ENCODE results near the gene RBP2. TPM values are rescaled to one million over a fixed set of nuclear protein-coding genes. Genes with fewer than 3 reads are reported as not detected.
"Not testable (repeated sequence)": the region's sequence is repeated elsewhere in the genome, so short reads cannot be mapped to it uniquely, and the experiment has no call there.

Gene RBP2
- polyA plus RNA-seq, 2 of the 4 experiments (the other 2 are of a cell fraction) = not detected

- ATAC-seq (no peak), FAIRE-seq (no peak), DNase-seq (ENCODE audit: low read depth in 1 of 2, low spot score in 1 of 2) (no peak)
- Histone ChIP-seq H3K4me3 (no peak overlapping the region), H3K4me1 (no peaks in the 10 kb centered on the region), H3K27ac (no peak overlapping the region), H3K9me3 (peaks cover 11% of the 10 kb centered on the region; the same call in 1 of the 3 replicates), H3K4me2 (no peak overlapping the region)
- TF ChIP-seq RCOR1 (IDR thresholded peaks at IDR 0.05; ENCODE audit: low read depth, low read length) (no peak), NFE2L2 (conservative IDR thresholded peaks at IDR 0.05; ENCODE audit: low read length) (no peak), GATA3 (IDR thresholded peaks at IDR 0.05; ENCODE audit: borderline replicate concordance) (no peak), USF2 (IDR thresholded peaks at IDR 0.05) (no peak), KDM5A (IDR thresholded peaks at IDR 0.05) (no peak), MAX (IDR thresholded peaks at IDR 0.05) (no peak), EHMT2 (IDR thresholded peaks at IDR 0.05; ENCODE audit: low read depth) (no peak), CHD2 (IDR thresholded peaks at IDR 0.05; ENCODE audit: low read length, partially characterized antibody) (no peak), CBX8 (IDR thresholded peaks at IDR 0.05) (no peak), CTCF (IDR thresholded peaks at IDR 0.05) (no peak), ESRRA (IDR thresholded peaks at IDR 0.05; ENCODE audit: borderline replicate concordance, low read length) (no peak), SMC3 (IDR thresholded peaks at IDR 0.05) (no peak)
- ChIA-PET CTCF (no interaction called here), POLR2A (no interaction called here)
- 18% methylated on average over 2 of the region's 2 CpGs for WGBS (ENCODE audit: missing lambda C conversion rate)
Observed at GRCh38 chr3:139414608-139415224, 61.6 kb downstream of the RBP2 start.

- DNase-seq (ENCODE audit: low read depth in 1 of 2, low spot score in 1 of 2); POLR2A ChIA-PET; CTCF ChIA-PET; FAIRE-seq; ATAC-seq; H3K27ac ChIP-seq; H3K4me2 ChIP-seq; H3K4me3 ChIP-seq; H3K4me1 ChIP-seq: not testable (repeated sequence)
- peaks cover 11% of the 10 kb centered on the region; the same call in 1 of the 3 replicates for H3K9me3 ChIP-seq
Observed at GRCh38 chr3:139412891-139413290, 63.4 kb downstream of the RBP2 start.

Other genes with a start within 250 kb of the RBP2 start
- gene MRPS22, start 132.5 kb downstream of the RBP2 start, polyA plus RNA-seq (2011; rRNA removed) = 37.2 and 57.3 TPM in 2 replicates
- 47.3 to 56.4 TPM (median 49.6 TPM) in 3 replicates for gene MRPS22, start 132.5 kb downstream of the RBP2 start, polyA plus RNA-seq (2017; fragmentation: RNase III; extraction: RNeasy Plus Mini Kit Qiagen cat#74134 plus additional on column Dnase treatment)
- 107 and 124 TPM in 2 replicates for gene COPB2, start 86.9 kb downstream of the RBP2 start, polyA plus RNA-seq (2011; rRNA removed)
- gene COPB2, start 86.9 kb downstream of the RBP2 start, polyA plus RNA-seq (2017; fragmentation: RNase III; extraction: RNeasy Plus Mini Kit Qiagen cat#74134 plus additional on column Dnase treatment) = 100 to 112 TPM (median 109 TPM) in 3 replicates
- 4.3 and 8.2 TPM in 2 replicates for gene RBP1, start 63.2 kb upstream of the RBP2 start, polyA plus RNA-seq (2011; rRNA removed)
- gene RBP1, start 63.2 kb upstream of the RBP2 start, polyA plus RNA-seq (2017; fragmentation: RNase III; extraction: RNeasy Plus Mini Kit Qiagen cat#74134 plus additional on column Dnase treatment) = 9.1 to 17.8 TPM (median 16.7 TPM) in 3 replicates
- 2.6 and 2.9 TPM in 2 replicates for gene NMNAT3, start 201.5 kb upstream of the RBP2 start, polyA plus RNA-seq (2011; rRNA removed)
- gene NMNAT3, start 201.5 kb upstream of the RBP2 start, polyA plus RNA-seq (2017; fragmentation: RNase III; extraction: RNeasy Plus Mini Kit Qiagen cat#74134 plus additional on column Dnase treatment) = 1.2 to 1.4 TPM (median 1.2 TPM) in 3 replicates